Panc1 (cell line): ENCODE results near the gene RAPSN. TPM values are rescaled to one million over a fixed set of nuclear protein-coding genes. Genes with fewer than 3 reads are reported as not detected.

Experiments
- ATAC-seq: fragments of 200-7000 bp; cut with Tn5 transposase; 2 replicates; pipeline ENCODE4 v1.9.1; 2020; ENCODE audit warnings: mild to moderate bottlenecking, moderate library complexity
- BruUV-seq: library from RNA; stranded (reverse); fragments of 400-500 nt; replicated peaks from 2 replicates; lab custom pipeline; 2021; lab: Mats Ljungman, UMichigan
- CTCF ChIA-PET: fragments of 300-600 bp; sonication (Branson Sonifier 250); formaldehyde crosslinking; loops from one replicate; lab custom pipeline; 2022; ENCODE audit warnings: antibody characterized with exemption; lab: Charles Lee
- POLR2A ChIA-PET: fragments of 300-600 bp; sonication (Branson Sonifier 250); formaldehyde crosslinking; loops from one replicate; lab custom pipeline; 2022; ENCODE audit warnings: antibody characterized with exemption; lab: Charles Lee
- DNase-seq: peaks from one replicate; pipeline ENCODE4 v3.0.0-alpha.2; 2010; ENCODE audit warnings: low read depth, low spot score
- H3K27ac ChIP-seq: 2 replicates; pipeline ENCODE4 v1.5.1; 2011; ENCODE audit warnings: mild to moderate bottlenecking, low read length, inconsistent platforms
- H3K27me3 ChIP-seq: fragments of 200-500 bp; sonication (Bioruptor generic); 2 replicates; pipeline ENCODE4 v1.6.0; 2014; ENCODE audit warnings: low read length, inconsistent platforms; ENCODE audit not compliant: control insufficient read depth, insufficient read depth
- H3K36me3 ChIP-seq: fragments of 200-500 bp; sonication (Bioruptor generic); 2 replicates; pipeline ENCODE4 v1.5.1; 2014; ENCODE audit warnings: inconsistent platforms, mild to moderate bottlenecking, low read length, moderate library complexity; ENCODE audit not compliant: control insufficient read depth, insufficient read depth
- H3K4me1 ChIP-seq: 2 replicates; pipeline ENCODE4 v1.5.1; 2011; ENCODE audit warnings: inconsistent platforms, mild to moderate bottlenecking, low read length, moderate library complexity; ENCODE audit not compliant: control insufficient read depth, insufficient read depth
- H3K4me3 ChIP-seq, 2 experiments: 2 replicates each; pipeline ENCODE4 v1.5.1; 2011 to 2012; ENCODE audit warnings: low read depth in 2 of 2, low read length in 2 of 2, mild to moderate bottlenecking in 2 of 2, inconsistent platforms in 1 of 2, moderate library complexity in 1 of 2
- H3K9me3 ChIP-seq: fragments of 200-500 bp; sonication (Bioruptor generic); 2 replicates; pipeline ENCODE4 v1.5.1; 2014; ENCODE audit warnings: low read depth, mild to moderate bottlenecking, inconsistent platforms, low read length, moderate library complexity; ENCODE audit not compliant: control insufficient read depth, insufficient read depth
- CTCF ChIP-seq: fragments of 450-650 bp; IDR thresholded peaks from 2 replicates; pipeline ENCODE4 v1.5.1; 2017; ENCODE audit warnings: mild to moderate bottlenecking
- POLR2AphosphoS5 ChIP-seq: IDR thresholded peaks from 2 replicates; pipeline ENCODE4 v1.6.1; 2012; ENCODE audit warnings: mild to moderate bottlenecking, low read depth, low read length, moderate library complexity
- REST ChIP-seq, 2 experiments: IDR thresholded peaks; 2 replicates each; pipeline ENCODE4 v1.6.1; 2011 to 2012; ENCODE audit warnings: low read depth in 2 of 2, control low read depth in 1 of 2, low read length in 1 of 2, mild to moderate bottlenecking in 1 of 2, moderate library complexity in 1 of 2; ENCODE audit not compliant: insufficient read depth in 1 of 2
- SIN3A ChIP-seq: IDR thresholded peaks from 2 replicates; pipeline ENCODE4 v1.6.1; 2012; ENCODE audit warnings: low read depth, mild to moderate bottlenecking, low read length, moderate library complexity, borderline replicate concordance; ENCODE audit not compliant: insufficient read depth
- TCF7L2 ChIP-seq: IDR thresholded peaks from 2 replicates; pipeline ENCODE4 v1.6.1; 2011; ENCODE audit warnings: mild to moderate bottlenecking, low read depth, low read length, inconsistent platforms
- in situ Hi-C: cut with HindIII; loops from 2 replicates; pipeline ENCODE4 v1.10.0; 2016; ENCODE audit warnings: low sequenced_read_pairs, low pct_unique_long_range_greater_than_20kb
- intact Hi-C: fragments of 100-400 bp; cut with micrococcal nuclease; formaldehyde crosslinking; loops from one replicate; pipeline ENCODE4 v1.10.0; 2022; ENCODE audit not compliant: unreplicated experiment
- total RNA-seq: library from RNA; stranded (reverse); gene quantifications from one replicate; pipeline ENCODE4 v1.2.1, GENCODE V29; 2021; ENCODE audit not compliant: unreplicated experiment

Gene RAPSN
- total RNA-seq, 1 experiment from 2014 or later: 1.8 TPM

DNA sequence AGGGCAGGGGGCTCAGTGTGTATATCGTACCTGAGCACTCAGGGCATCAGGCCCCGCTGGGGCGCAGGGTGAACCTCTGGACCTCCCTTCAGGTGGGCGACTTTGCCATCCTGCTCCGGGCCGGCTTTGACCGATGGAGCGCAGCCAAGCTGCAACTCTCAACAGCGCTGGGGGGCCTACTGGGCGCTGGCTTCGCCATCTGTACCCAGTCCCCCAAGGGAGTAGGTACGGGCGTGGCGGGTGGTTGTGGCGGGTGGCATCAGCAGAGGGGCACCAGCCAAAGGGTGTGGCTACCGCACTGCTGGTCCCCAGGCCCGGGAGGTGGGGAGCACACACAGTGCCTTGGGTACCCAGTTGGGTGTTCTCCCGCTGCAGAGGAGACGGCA is 34.3 kb downstream of the RAPSN start:
- POLR2A ChIA-PET: interaction anchor here (0.6 kb wide), 2 partner anchors 14 to 455 kb away, joined by 8 read pairs; no protein-coding TSS in a partner anchor
- TF ChIP-seq REST (IDR thresholded peaks at IDR 0.05; ENCODE audit: insufficient read depth in 1 of 2, low read depth in 2 of 2, low read length in 1 of 2) (no peak), POLR2AphosphoS5 (no peak), SIN3A (no peak)
- no peaks in the 10 kb centered on the region for H3K27me3 ChIP-seq
- intact Hi-C loops: no loop called here
- ATAC-seq (no peak), DNase-seq (no peak)
- in situ Hi-C loops: no loop called here
- H3K4me3 ChIP-seq: no peak overlapping the region
- H3K36me3 ChIP-seq: no peaks in the 10 kb centered on the region
- H3K4me1 ChIP-seq: peaks cover 29% of the 10 kb centered on the region
- BruUV-seq: no TSS peak
- no peak overlapping the region for H3K27ac ChIP-seq
- CTCF ChIA-PET: interaction anchor here (0.7 kb wide), 1 partner anchor 40 kb away, joined by 4 read pairs; no protein-coding TSS in a partner anchor
- no peaks in the 10 kb centered on the region for H3K9me3 ChIP-seq

GRCh38 chr11:47413908-47414684 is 34.8 kb downstream of the RAPSN start:
- ATAC-seq (no peak), DNase-seq (no peak)
- Histone ChIP-seq H3K27me3 (no peaks in the 10 kb centered on the region), H3K36me3 (no peaks in the 10 kb centered on the region), H3K4me3 (no peak overlapping the region), H3K27ac (no peak overlapping the region; the same call in 1 of the 2 replicates), H3K4me1 (peaks cover 34% of the 10 kb centered on the region), H3K9me3 (no peaks in the 10 kb centered on the region)
- intact Hi-C loops (no loop called here), in situ Hi-C loops (no loop called here)
- ChIA-PET CTCF (interaction anchor here (0.7 kb wide), 1 partner anchor 40 kb away, joined by 4 read pairs; no protein-coding TSS in a partner anchor), POLR2A (interaction anchor here (0.6 kb wide), 1 partner anchor 456 kb away, joined by 8 read pairs; no protein-coding TSS in a partner anchor)
- BruUV-seq: no TSS peak
- TF ChIP-seq SIN3A (no peak), CTCF (no peak), TCF7L2 (no peak), POLR2AphosphoS5 (no peak)

DNA sequence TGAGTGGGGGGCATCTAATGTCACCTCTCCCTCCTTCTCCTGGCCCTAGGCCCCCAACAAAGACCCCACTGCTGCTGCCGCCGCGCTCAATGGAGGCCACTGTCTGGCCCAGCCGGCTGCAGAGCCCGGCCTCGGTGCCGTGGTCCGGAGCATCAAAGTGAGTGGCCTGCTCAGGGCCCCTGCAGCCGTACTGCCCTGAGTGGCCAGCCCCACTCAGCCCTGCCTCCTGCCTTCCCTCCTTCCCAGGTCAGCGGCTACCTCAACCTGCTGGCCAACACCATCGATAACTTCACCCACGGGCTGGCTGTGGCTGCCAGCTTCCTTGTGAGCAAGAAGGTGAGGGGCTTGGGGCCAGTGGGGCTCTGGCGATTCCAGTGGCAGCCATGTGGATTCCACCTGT is 35.6 kb downstream of the RAPSN start:
- CTCF ChIA-PET: no interaction called here
- no peaks in the 10 kb centered on the region for H3K36me3 ChIP-seq

More for the DNA sequence above, 35.6 kb downstream of the RAPSN start:
- H3K9me3 ChIP-seq: no peaks in the 10 kb centered on the region
- no peaks in the 10 kb centered on the region for H3K27me3 ChIP-seq
- H3K27ac ChIP-seq: no peak overlapping the region
- in situ Hi-C loops (no loop called here), intact Hi-C loops (no loop called here)
- no TSS peak for BruUV-seq
- no peak for TF ChIP-seq REST (IDR thresholded peaks at IDR 0.05; ENCODE audit: insufficient read depth in 1 of 2, low read depth in 2 of 2, low read length in 1 of 2)
- TF ChIP-seq TCF7L2: no peak
- no peak for TF ChIP-seq CTCF
- TF ChIP-seq SIN3A: no peak
- no peak for TF ChIP-seq POLR2AphosphoS5
- no peak overlapping the region for H3K4me3 ChIP-seq
- peaks cover 31% of the 10 kb centered on the region for H3K4me1 ChIP-seq
- ATAC-seq: no peak
- POLR2A ChIA-PET: no interaction called here
- DNase-seq: no peak
